Uterus (tissue), 2 donors: Measurements from ENCODE around the gene CXXC4.

Experiments
- CTCF ChIP-seq, 4 experiments: fragments of 200-600 bp in 2 of 4; fragments of 450-650 bp in 2 of 4; sonication (generic) in 2 of 4; IDR thresholded peaks; one replicate each; pipeline ENCODE4 v1.5.1; 2016 to 2019; ENCODE audit warnings: antibody characterized with exemption in 4 of 4, mild to moderate bottlenecking in 2 of 4, moderate library complexity in 1 of 4
- POLR2A ChIP-seq, 2 donors: fragments of 450-650 bp; IDR thresholded peaks; one replicate each; pipeline ENCODE4 v1.6.1; 2016; ENCODE audit warnings: antibody characterized with exemption in 2 of 2, mild to moderate bottlenecking in 1 of 2, moderate library complexity in 1 of 2

GRCh38 chr4:104524591-104524990, 29.9 kb upstream of the CXXC4 start:
- TF ChIP-seq CTCF (IDR thresholded peaks at IDR 0.05) (no peak), POLR2A (IDR thresholded peaks at IDR 0.05) (no peak)
